HG02970 (cell line): ENCODE results near the gene GMPPB.

Experiments used
- ATAC-seq: cut with Tn5 transposase; IDR thresholded peaks from one replicate; pipeline ENCODE4 v1.9.1; 2021; ENCODE audit warnings: mild to moderate bottlenecking, moderate library complexity, moderate number of reproducible peaks; ENCODE audit not compliant: unreplicated experiment, low FRiP score

Gene GMPPB

GRCh38 chr3:49732597-49732996 lies 8.8 kb upstream of the GMPPB start:
- ATAC-seq: no peak

- ATAC-seq: no peak
These were observed 6.3 kb upstream of the GMPPB start for GRCh38 chr3:49729966-49730609.

DNA sequence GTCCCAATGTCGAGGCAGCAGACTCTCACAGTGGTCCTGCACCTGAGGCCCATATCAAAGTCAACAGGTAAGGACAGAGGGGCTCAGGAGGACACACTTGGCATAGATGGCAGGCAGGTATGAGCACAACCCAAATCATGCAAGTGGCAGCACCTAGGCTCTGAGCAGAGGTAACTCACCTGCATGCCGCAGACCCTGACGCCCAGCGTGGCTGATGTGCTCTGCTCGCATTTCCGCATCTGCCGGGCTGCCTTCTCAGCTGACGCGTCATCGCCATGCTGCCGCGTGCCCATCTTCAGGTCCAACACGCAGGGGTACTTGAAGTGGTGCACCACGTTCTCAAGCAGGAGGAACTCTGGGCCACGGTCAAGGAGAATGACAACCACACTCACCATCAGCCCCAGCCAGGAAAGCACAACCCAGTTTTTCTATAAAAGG lies 4.2 kb upstream of the GMPPB start:
- no peak for ATAC-seq

DNA sequence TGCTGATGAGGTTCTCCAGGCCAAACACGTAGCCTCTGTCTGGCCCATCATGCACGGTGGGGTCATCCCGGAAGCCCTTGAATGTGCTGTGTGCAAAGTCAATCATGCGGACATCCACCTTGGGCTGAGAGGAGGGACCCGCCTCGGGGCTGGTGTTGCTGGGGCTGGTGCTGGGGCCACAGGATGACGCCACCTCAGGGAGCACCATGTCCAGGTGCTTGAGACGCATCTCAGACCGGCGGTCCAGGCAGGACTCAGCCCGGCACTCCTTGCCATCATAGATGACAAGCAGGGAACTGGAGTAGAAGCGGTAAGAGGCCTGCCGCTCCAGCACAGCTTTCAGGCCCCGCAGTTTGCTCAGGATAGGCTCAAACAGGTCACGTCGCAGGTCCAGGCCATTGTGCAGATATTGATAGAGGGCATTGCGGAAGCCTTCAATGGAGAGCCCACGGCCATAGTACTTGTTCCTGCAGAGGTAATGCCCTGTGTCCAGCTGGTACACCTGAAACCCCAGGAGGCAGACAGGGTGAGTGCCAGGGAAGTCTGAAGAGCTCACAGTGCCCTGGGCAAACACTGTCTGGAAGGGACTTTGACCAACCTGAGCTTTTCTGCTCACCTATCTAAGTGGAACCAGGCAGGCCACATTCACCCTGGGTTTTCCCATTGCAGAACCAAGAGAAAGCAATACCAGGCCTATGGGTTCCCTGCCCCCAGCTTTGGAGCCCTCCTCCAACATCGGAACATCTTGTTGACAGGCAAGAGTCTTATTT lies 3.6 kb upstream of the GMPPB start:
- ATAC-seq: no peak

GRCh38 chr3:49725906-49726681 lies 2.3 kb upstream of the GMPPB start:
- no peak for ATAC-seq

- no peak for ATAC-seq
These were observed 835 bp upstream of the GMPPB start for GRCh38 chr3:49724586-49724985.

- no peak for ATAC-seq
These were observed 489 bp downstream of the GMPPB start for GRCh38 chr3:49723296-49723627.

GRCh38 chr3:49722896-49723295 lies 855 bp downstream of the GMPPB start:
- ATAC-seq: no peak

- ATAC-seq: no peak
These were observed 1.6 kb downstream of the GMPPB start for GRCh38 chr3:49721896-49722781.

DNA sequence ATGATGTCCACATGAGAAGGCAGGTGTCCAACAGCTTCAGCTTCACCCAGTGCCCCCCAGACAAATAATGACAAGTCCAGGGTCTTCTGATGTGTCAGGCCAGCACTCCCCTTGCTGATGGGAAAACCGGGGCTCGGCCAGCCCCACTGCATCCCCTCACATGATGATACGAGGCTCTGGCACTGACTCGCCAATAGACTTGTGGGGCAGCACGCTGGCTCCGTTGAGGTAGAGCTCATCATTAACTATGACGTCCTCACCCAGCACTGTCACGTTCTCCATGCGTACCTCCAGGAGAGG lies 2.2 kb downstream of the GMPPB start:
- no peak for ATAC-seq

DNA sequence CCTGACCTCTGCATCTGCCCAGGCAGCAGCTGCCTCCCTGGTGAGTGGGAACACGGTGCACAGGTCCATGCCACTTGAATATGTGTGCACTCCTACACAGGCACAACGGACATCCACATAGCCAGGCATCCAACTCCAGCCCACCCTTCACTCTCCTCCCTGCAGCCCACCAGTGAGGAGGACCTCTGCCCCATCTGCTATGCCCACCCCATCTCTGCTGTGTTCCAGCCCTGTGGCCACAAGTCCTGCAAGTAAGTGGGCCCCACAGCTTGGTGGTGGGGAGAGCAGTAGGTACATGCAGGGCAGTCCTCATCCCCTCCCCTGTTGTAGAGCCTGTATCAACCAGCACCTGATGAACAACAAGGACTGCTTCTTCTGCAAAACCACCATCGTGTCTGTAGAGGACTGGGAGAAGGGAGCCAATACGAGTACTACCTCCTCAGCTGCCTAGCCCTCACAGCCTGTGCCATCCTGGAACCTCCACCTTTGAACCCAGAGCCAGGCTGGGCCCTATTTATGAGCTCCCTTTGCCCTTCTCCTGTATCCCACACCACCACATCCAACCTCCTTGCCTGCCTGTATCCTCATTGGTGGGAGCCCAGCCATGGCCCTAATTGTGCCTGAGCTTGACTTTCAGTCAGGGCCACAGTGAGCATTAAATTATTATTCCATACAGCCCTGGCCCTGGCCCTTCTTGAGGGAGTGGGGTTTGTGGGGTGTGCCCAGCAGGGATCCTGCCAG lies 2.7 kb downstream of the GMPPB start:
- ATAC-seq: no peak

- ATAC-seq: peak; percentile 39
These were observed 4.4 kb downstream of the GMPPB start, which contains the start of gene AMIGO3 for GRCh38 chr3:49719214-49719884. AMIGO3 (minus strand) TSS chr3:49719684; CDS start chr3:49719465, 219 bp downstream.

DNA sequence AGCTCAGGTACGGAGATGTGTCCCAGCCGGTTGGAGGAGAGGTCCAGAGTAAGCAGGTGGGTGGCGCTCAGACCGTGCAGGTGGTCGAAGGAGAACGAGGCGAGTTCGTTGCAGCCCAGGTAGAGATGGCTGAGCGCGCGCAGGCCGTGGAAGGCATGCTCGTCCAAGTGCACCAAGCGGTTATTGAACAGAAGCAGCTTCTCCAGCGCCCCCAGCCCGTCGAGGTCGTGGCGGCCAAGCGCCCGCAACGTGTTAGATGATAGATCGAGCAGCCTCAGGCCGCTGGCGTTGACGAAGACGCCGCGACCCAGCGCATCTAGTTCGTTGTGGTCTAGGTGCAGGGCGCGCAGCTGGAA lies 4.9 kb downstream of the GMPPB start:
- no peak for ATAC-seq

DNA sequence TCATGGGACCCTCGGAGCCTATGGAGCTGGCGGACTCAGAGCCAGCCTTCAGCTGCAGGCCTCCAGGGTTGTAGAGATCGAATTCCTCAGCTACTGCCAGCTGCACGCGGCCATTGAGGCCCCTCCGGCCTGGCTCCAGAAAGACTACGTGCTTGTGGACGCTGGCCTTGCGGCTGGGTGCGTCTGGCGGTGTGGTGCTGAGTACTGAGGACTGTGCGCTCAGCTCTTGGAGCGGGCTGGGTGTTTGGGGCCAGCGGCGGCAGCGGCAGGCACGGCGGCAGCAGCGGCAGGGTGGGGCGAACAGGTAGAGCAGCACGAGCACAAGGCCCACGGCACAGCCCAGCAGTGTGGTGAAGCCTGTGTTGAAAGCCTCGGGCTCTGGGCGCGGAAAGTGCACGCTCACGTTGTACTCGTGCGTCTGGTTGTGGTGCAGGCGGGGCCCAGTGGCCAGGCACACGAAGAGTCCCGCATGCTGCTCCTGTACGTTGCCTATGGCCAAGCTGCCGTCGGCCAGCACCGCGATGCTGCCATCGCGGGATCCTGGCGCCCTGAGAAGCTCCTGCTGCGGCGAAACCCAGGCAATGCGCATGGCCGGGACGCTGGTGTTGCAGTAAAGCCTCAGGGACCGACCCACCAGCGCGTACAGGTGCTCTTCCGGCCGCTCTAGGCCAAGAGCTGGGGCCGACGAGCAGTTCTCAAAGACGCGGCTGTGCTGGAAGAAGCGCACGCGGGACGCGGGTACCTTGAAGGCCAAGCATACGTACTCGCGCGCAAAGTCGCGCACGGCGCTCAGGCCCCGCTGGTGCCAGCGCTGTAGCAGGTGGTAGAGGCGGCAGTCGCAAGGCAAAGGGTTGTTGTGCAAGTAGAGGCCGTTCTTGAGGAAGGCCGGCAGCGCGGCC lies 5.5 kb downstream of the GMPPB start:
- no peak for ATAC-seq

GRCh38 chr3:49717211-49717958 lies 6.4 kb downstream of the GMPPB start:
- no peak for ATAC-seq

DNA sequence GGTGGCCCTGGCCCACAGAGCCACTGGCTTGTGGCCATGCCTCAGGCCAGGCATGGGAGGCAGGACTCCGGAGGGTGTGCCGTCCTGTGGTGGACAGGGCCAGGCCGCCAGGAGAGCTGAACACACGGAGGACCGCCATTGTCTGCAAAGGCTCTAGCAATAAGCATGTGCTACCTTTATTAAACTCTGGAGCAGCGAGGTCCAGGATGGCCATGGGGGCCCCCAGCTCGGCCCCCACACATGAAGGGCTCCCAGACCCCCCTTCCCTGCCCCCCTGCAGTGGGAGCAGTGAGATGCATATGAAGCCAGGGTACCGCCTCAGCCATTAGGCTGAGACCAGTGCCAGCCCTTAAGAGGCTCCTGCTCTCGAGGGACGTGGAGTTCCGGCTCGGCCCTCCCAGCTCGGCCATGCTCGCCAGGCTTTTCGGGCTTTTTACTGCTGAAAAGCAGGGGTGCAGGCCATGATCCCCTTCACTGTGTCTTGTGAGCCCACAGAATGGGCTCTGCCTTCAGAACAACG lies 7.0 kb downstream of the GMPPB start:
- no peak for ATAC-seq

DNA sequence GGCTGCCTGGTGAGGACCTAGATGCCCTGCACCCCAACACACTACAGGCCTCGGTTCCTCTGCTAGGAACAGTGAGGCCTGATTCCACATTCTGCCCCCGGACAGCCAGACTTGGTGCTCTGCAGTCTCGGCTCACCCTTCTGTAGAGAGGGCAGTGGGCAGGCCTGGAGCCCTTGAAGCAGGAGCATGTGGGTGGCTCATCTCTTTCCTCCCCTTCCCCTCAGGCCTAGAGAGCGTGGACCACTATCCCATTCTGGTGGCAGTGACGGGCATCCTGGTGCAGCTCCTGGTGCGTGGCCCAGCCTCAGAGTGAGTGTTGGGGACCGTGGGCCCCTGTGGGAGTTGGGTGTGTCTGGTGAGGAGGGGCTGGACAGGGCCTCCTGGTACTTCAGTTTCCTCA lies 7.6 kb downstream of the GMPPB start:
- ATAC-seq: no peak
